ENCODE measurements around the gene EMC8. TPM values are rescaled to one million over a fixed set of nuclear protein-coding genes. Genes with fewer than 3 reads are reported as not detected.

Gene EMC8
- total RNA-seq, 1 donor from 2014 or later, result 8.9 TPM

- H3K9ac ChIP-seq (ENCODE audit: low read depth in 1 of 3, low read length in 3 of 3), result no peak overlapping the region
- H3K9me3 ChIP-seq (ENCODE audit: control insufficient read depth in 3 of 3, low read length in 3 of 3), result no peaks in the 10 kb centered on the region
- peaks cover 27 to 63% (median 52%) of the 10 kb centered on the region in 3 donors for H3K27me3 ChIP-seq (ENCODE audit: control insufficient read depth in 3 of 3, insufficient read depth in 3 of 3, low read length in 3 of 3)
- no peak overlapping the region for H3K4me3 ChIP-seq (ENCODE audit: low read length in 3 of 3)
- no peak overlapping the region for H3K27ac ChIP-seq (ENCODE audit: low read depth, low read length)
- H3K4me1 ChIP-seq (ENCODE audit: control insufficient read depth in 3 of 3, insufficient read depth in 3 of 3, low read length in 3 of 3), result peaks cover 0 to 2% (median 0%) of the 10 kb centered on the region in 3 donors
- H3K36me3 ChIP-seq (ENCODE audit: control insufficient read depth in 3 of 3, insufficient read depth in 3 of 3, low read length in 3 of 3), result no peaks in the 10 kb centered on the region
Measured at GRCh38 chr16:85835956-85836705, 36.8 kb upstream of the EMC8 start.

GRCh38 chr16:85835227-85835751, 35.9 kb upstream of the EMC8 start:
- Histone ChIP-seq H3K36me3 (ENCODE audit: control insufficient read depth in 3 of 3, insufficient read depth in 3 of 3, low read length in 3 of 3) (no peaks in the 10 kb centered on the region), H3K27ac (ENCODE audit: low read depth, low read length) (no peak overlapping the region), H3K27me3 (ENCODE audit: control insufficient read depth in 3 of 3, insufficient read depth in 3 of 3, low read length in 3 of 3) (peaks cover 27 to 64% (median 48%) of the 10 kb centered on the region in 3 donors), H3K9ac (ENCODE audit: low read depth in 1 of 3, low read length in 3 of 3) (no peak overlapping the region), H3K9me3 (ENCODE audit: control insufficient read depth in 3 of 3, low read length in 3 of 3) (no peaks in the 10 kb centered on the region), H3K4me3 (ENCODE audit: low read length in 3 of 3) (no peak overlapping the region), H3K4me1 (ENCODE audit: control insufficient read depth in 3 of 3, insufficient read depth in 3 of 3, low read length in 3 of 3) (peaks cover 0 to 2% (median 0%) of the 10 kb centered on the region in 3 donors)

- no peak overlapping the region for H3K9ac ChIP-seq (ENCODE audit: low read depth in 1 of 3, low read length in 3 of 3)
- no peak overlapping the region for H3K27ac ChIP-seq (ENCODE audit: low read depth, low read length)
- peaks cover 27 to 70% (median 48%) of the 10 kb centered on the region in 3 donors for H3K27me3 ChIP-seq (ENCODE audit: control insufficient read depth in 3 of 3, insufficient read depth in 3 of 3, low read length in 3 of 3)
- peaks cover 0 to 2% (median 0%) of the 10 kb centered on the region in 3 donors for H3K4me1 ChIP-seq (ENCODE audit: control insufficient read depth in 3 of 3, insufficient read depth in 3 of 3, low read length in 3 of 3)
- no peak overlapping the region for H3K4me3 ChIP-seq (ENCODE audit: low read length in 3 of 3)
- H3K36me3 ChIP-seq (ENCODE audit: control insufficient read depth in 3 of 3, insufficient read depth in 3 of 3, low read length in 3 of 3), result no peaks in the 10 kb centered on the region
- H3K9me3 ChIP-seq (ENCODE audit: control insufficient read depth in 3 of 3, low read length in 3 of 3), result no peaks in the 10 kb centered on the region
Measured at GRCh38 chr16:85834741-85835140, 35.4 kb upstream of the EMC8 start.

GRCh38 chr16:85833219-85833920, 34.0 kb upstream of the EMC8 start:
- H3K9me3 ChIP-seq (ENCODE audit: control insufficient read depth in 3 of 3, low read length in 3 of 3), result no peaks in the 10 kb centered on the region
- no peak overlapping the region for H3K4me3 ChIP-seq (ENCODE audit: low read length in 3 of 3)
- no peak overlapping the region for H3K27ac ChIP-seq (ENCODE audit: low read depth, low read length)
- H3K36me3 ChIP-seq (ENCODE audit: control insufficient read depth in 3 of 3, insufficient read depth in 3 of 3, low read length in 3 of 3), result no peaks in the 10 kb centered on the region
- peaks cover 25 to 66% (median 43%) of the 10 kb centered on the region in 3 donors for H3K27me3 ChIP-seq (ENCODE audit: control insufficient read depth in 3 of 3, insufficient read depth in 3 of 3, low read length in 3 of 3)
- H3K4me1 ChIP-seq (ENCODE audit: control insufficient read depth in 3 of 3, insufficient read depth in 3 of 3, low read length in 3 of 3), result no peaks in the 10 kb centered on the region
- H3K9ac ChIP-seq (ENCODE audit: low read depth in 1 of 3, low read length in 3 of 3), result no peak overlapping the region

- no peaks in the 10 kb centered on the region for H3K36me3 ChIP-seq (ENCODE audit: control insufficient read depth in 3 of 3, insufficient read depth in 3 of 3, low read length in 3 of 3)
- H3K27ac ChIP-seq (ENCODE audit: low read depth, low read length), result no peak overlapping the region
- H3K27me3 ChIP-seq (ENCODE audit: control insufficient read depth in 3 of 3, insufficient read depth in 3 of 3, low read length in 3 of 3), result peaks cover 25 to 63% (median 42%) of the 10 kb centered on the region in 3 donors
Measured at GRCh38 chr16:85832570-85833218, 33.4 kb upstream of the EMC8 start.

GRCh38 chr16:85830821-85831220, 31.5 kb upstream of the EMC8 start:
- no peaks in the 10 kb centered on the region for H3K9me3 ChIP-seq (ENCODE audit: control insufficient read depth in 3 of 3, low read length in 3 of 3)
- no peaks in the 10 kb centered on the region for H3K4me1 ChIP-seq (ENCODE audit: control insufficient read depth in 3 of 3, insufficient read depth in 3 of 3, low read length in 3 of 3)
- no peaks in the 10 kb centered on the region for H3K36me3 ChIP-seq (ENCODE audit: control insufficient read depth in 3 of 3, insufficient read depth in 3 of 3, low read length in 3 of 3)
- no peak overlapping the region for H3K4me3 ChIP-seq (ENCODE audit: low read length in 3 of 3)
- H3K27ac ChIP-seq (ENCODE audit: low read depth, low read length), result no peak overlapping the region
- no peak overlapping the region for H3K9ac ChIP-seq (ENCODE audit: low read depth in 1 of 3, low read length in 3 of 3)
- peaks cover 17 to 57% (median 37%) of the 10 kb centered on the region in 3 donors for H3K27me3 ChIP-seq (ENCODE audit: control insufficient read depth in 3 of 3, insufficient read depth in 3 of 3, low read length in 3 of 3)

More at GRCh38 chr16:85832570-85833218, 33.4 kb upstream of the EMC8 start:
- no peaks in the 10 kb centered on the region for H3K4me1 ChIP-seq (ENCODE audit: control insufficient read depth in 3 of 3, insufficient read depth in 3 of 3, low read length in 3 of 3)
- H3K9ac ChIP-seq (ENCODE audit: low read depth in 1 of 3, low read length in 3 of 3), result no peak overlapping the region
- no peak overlapping the region for H3K4me3 ChIP-seq (ENCODE audit: low read length in 3 of 3)
- H3K9me3 ChIP-seq (ENCODE audit: control insufficient read depth in 3 of 3, low read length in 3 of 3), result no peaks in the 10 kb centered on the region

- no peaks in the 10 kb centered on the region for H3K36me3 ChIP-seq (ENCODE audit: control insufficient read depth in 3 of 3, insufficient read depth in 3 of 3, low read length in 3 of 3)
- no peak overlapping the region for H3K27ac ChIP-seq (ENCODE audit: low read depth, low read length)
- peaks cover 8 to 52% (median 36%) of the 10 kb centered on the region in 3 donors for H3K27me3 ChIP-seq (ENCODE audit: control insufficient read depth in 3 of 3, insufficient read depth in 3 of 3, low read length in 3 of 3)
- H3K9me3 ChIP-seq (ENCODE audit: control insufficient read depth in 3 of 3, low read length in 3 of 3), result no peaks in the 10 kb centered on the region
- H3K9ac ChIP-seq (ENCODE audit: low read depth in 1 of 3, low read length in 3 of 3), result no peak overlapping the region
- H3K4me1 ChIP-seq (ENCODE audit: control insufficient read depth in 3 of 3, insufficient read depth in 3 of 3, low read length in 3 of 3), result no peaks in the 10 kb centered on the region
- no peak overlapping the region for H3K4me3 ChIP-seq (ENCODE audit: low read length in 3 of 3)
Measured at GRCh38 chr16:85829751-85830445, 30.6 kb upstream of the EMC8 start.

- H3K4me1 ChIP-seq (ENCODE audit: control insufficient read depth in 3 of 3, insufficient read depth in 3 of 3, low read length in 3 of 3), result no peaks in the 10 kb centered on the region
- H3K27ac ChIP-seq (ENCODE audit: low read depth, low read length), result no peak overlapping the region
- H3K27me3 ChIP-seq (ENCODE audit: control insufficient read depth in 3 of 3, insufficient read depth in 3 of 3, low read length in 3 of 3), result peaks cover 8 to 53% (median 38%) of the 10 kb centered on the region in 3 donors
- H3K9ac ChIP-seq (ENCODE audit: low read depth in 1 of 3, low read length in 3 of 3), result no peak overlapping the region
- no peaks in the 10 kb centered on the region for H3K36me3 ChIP-seq (ENCODE audit: control insufficient read depth in 3 of 3, insufficient read depth in 3 of 3, low read length in 3 of 3)
- H3K4me3 ChIP-seq (ENCODE audit: low read length in 3 of 3), result no peak overlapping the region
- H3K9me3 ChIP-seq (ENCODE audit: control insufficient read depth in 3 of 3, low read length in 3 of 3), result no peaks in the 10 kb centered on the region
Measured at GRCh38 chr16:85829171-85829719, 29.9 kb upstream of the EMC8 start.

GRCh38 chr16:85828166-85828565, 28.8 kb upstream of the EMC8 start:
- Histone ChIP-seq H3K27me3 (ENCODE audit: control insufficient read depth in 3 of 3, insufficient read depth in 3 of 3, low read length in 3 of 3) (peaks cover 8 to 47% (median 42%) of the 10 kb centered on the region in 3 donors), H3K9ac (ENCODE audit: low read depth in 1 of 3, low read length in 3 of 3) (no peak overlapping the region), H3K4me1 (ENCODE audit: control insufficient read depth in 3 of 3, insufficient read depth in 3 of 3, low read length in 3 of 3) (no peaks in the 10 kb centered on the region), H3K27ac (ENCODE audit: low read depth, low read length) (no peak overlapping the region), H3K36me3 (ENCODE audit: control insufficient read depth in 3 of 3, insufficient read depth in 3 of 3, low read length in 3 of 3) (no peaks in the 10 kb centered on the region), H3K9me3 (ENCODE audit: control insufficient read depth in 3 of 3, low read length in 3 of 3) (no peaks in the 10 kb centered on the region), H3K4me3 (ENCODE audit: low read length in 3 of 3) (no peak overlapping the region)
